Measurements from ENCODE around the gene LRRC4B.

DNA sequence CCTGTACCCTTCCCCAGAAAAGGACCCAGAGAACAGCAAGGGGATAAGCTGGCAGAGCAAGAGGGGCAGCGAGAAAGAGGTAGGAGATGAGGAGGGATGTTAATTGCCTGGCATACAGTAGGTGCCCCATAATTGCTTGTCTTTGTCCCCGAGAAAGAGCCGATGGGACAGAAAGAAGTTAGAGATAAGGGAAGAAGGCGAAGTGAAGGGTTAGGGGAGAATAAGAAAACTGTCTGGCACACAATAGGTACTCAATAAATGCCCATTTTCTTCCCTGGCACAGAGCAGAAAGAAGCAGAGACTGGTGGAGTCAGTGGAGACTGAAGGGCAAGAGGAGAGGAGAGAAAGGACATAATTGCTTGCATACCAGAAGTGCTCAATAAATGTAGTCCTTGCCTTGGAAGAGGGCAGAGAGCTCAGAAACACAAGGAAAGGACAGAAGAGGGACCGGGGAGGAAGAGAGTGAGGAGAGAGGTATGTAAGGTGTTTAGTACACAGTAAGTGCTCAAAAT is 73.2 kb downstream of the LRRC4B start:
- TF ChIP-seq, protein P1, sequence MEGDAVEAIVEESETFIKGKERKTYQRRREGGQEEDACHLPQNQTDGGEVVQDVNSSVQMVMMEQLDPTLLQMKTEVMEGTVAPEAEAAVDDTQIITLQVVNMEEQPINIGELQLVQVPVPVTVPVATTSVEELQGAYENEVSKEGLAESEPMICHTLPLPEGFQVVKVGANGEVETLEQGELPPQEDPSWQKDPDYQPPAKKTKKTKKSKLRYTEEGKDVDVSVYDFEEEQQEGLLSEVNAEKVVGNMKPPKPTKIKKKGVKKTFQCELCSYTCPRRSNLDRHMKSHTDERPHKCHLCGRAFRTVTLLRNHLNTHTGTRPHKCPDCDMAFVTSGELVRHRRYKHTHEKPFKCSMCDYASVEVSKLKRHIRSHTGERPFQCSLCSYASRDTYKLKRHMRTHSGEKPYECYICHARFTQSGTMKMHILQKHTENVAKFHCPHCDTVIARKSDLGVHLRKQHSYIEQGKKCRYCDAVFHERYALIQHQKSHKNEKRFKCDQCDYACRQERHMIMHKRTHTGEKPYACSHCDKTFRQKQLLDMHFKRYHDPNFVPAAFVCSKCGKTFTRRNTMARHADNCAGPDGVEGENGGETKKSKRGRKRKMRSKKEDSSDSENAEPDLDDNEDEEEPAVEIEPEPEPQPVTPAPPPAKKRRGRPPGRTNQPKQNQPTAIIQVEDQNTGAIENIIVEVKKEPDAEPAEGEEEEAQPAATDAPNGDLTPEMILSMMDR (IDR thresholded peaks at IDR 0.05) = no peak
- TF ChIP-seq EP300 (IDR thresholded peaks at IDR 0.05) = no peak

All from upper lobe of left lung (tissue), 4 donors.